HG02970 (cell line): ENCODE data around the gene DHRSX.

Experiments
- ATAC-seq: cut with Tn5 transposase; IDR thresholded peaks from one replicate; pipeline ENCODE4 v1.9.1; 2021; ENCODE audit warnings: mild to moderate bottlenecking, moderate library complexity, moderate number of reproducible peaks; ENCODE audit not compliant: unreplicated experiment, low FRiP score

DHRSX gene

DNA sequence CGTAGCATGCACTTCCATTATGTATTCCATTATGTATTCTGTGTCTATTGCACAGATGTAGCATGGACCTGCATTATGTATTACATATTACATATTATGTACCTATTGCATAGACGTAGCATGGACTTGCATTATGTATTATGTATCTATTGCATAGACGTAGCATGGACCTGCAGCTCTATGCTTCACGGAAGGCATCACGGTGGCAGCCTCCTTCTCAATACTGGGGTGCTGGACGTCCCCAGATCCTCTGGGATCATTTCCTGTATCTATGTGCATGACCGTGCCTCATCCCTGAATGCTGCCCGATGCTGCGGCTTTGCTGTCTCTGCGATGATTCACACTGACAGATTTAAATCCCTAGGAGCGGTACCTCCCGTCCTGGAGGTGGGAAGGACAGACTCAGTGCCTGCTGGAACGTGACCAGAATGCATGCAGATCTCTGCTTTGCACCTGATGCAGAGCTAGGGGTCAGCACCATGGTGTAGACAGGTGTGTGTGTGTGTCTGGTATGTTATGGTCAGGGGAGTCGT lies 317.5 kb downstream of the DHRSX start:
- no peak for ATAC-seq

DNA sequence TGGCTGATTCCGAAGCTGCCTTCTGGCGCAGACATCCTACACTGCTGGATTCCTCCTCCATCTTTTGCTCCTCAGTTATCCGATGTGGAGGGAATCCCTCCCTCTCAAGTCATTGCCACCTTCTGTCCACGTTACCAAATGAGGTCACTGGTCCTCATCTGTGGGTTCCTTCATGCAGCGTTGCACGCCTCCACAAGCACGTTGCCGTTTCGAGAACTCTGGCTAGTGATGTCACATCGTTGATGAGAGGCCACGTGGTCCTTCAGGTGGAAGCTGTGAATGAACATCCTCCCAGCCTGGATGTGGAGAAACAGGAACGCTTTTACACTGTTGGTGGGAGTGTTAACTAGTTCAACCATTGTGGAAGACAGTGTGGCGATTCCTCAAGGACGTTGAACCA lies 323.2 kb downstream of the DHRSX start:
- no peak for ATAC-seq

DNA sequence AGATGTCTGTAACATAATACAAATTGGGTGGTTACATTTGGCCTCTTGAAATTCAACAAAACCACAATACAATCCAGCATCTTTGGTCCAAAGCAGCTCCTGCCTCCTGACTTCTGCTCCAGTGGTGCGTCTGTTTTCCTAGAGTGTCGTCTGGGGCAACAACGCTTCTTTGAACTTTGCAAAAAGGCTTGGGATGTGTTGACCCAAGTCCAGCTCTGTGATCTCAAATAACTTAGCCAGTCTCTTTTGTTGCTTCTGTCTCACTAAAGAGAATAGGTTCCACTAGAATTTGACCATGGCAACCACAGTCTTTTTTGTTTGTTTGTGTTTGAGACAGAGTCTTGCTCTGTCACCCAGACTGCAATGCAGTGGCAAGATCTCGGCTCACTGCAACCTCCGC lies 324.0 kb downstream of the DHRSX start:
- no peak for ATAC-seq

DNA sequence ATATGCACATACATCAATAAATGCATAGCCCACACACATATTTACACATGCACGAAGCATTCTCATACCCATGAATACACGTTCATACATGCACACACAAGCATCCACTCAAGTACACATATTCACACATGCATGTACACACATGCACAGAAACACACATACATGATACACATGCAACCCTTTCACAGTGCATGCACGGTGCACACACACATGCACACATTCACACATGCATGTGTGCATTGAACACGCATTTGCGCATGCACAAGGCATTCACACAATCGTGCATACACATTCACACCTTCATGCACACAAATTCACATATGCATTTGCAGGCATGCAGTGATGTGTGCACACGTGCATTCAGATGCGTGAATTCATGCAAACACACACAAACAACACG lies 324.5 kb downstream of the DHRSX start:
- no peak for ATAC-seq

DNA sequence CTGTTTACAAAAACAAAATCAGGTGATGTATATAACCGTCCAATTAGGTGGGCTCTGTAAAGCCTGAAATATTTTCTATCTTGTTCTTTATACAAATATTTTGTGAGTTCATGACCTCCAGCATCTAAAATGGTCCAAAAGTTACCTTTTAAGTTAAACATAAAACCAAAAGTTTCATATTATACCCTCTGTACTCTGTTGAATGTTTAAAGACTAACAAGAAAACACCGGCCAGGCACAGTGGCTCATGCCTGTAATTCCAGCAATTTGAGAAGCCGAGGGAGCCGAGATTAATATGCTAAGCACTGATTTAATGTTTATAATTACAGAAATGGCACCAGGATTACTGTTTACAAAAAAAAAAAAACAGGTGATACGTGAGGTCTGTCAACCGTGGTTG lies 328.4 kb downstream of the DHRSX start:
- no peak for ATAC-seq
